ENCODE data around the gene ZNF783.
"Not testable (repeated sequence)": the region's sequence is repeated elsewhere in the genome, so short reads cannot be mapped to it uniquely, and the experiment has no call there.

ZNF783 gene

GRCh38 chr7:149307775-149308501 is 45.9 kb downstream of the ZNF783 start:
- H3K27ac ChIP-seq: no peak overlapping the region

GRCh38 chr7:149310113-149310836 is 48.3 kb downstream of the ZNF783 start:
- H4K20me1 ChIP-seq: no peaks in the 10 kb centered on the region
- TF ChIP-seq Cebpa-rat (IDR thresholded peaks at IDR 0.05): no peak
- no peaks in the 10 kb centered on the region; the same call in 1 of the 2 replicates for H3K9me3 ChIP-seq

More at GRCh38 chr7:149307775-149308501, 45.9 kb downstream of the ZNF783 start:
- no peak overlapping the region for H3K4me2 ChIP-seq
- H3K9me3 ChIP-seq: no peaks in the 10 kb centered on the region; the same call in 1 of the 2 replicates
- no peak overlapping the region for H3K4me3 ChIP-seq
- no peaks in the 10 kb centered on the region for H3K4me1 ChIP-seq
- TF ChIP-seq Cebpa-rat (IDR thresholded peaks at IDR 0.05): no peak
- H3K9ac ChIP-seq: no peak overlapping the region
- H3K36me3 ChIP-seq: no peaks in the 10 kb centered on the region
- no peaks in the 10 kb centered on the region for H4K20me1 ChIP-seq
- no peaks in the 10 kb centered on the region for H3K27me3 ChIP-seq

GRCh38 chr7:149310990-149311573 is 49.1 kb downstream of the ZNF783 start:
- H3K4me2 ChIP-seq: no peak overlapping the region
- H4K20me1 ChIP-seq: no peaks in the 10 kb centered on the region
- TF ChIP-seq Cebpa-rat (IDR thresholded peaks at IDR 0.05): no peak
- H3K4me3 ChIP-seq: no peak overlapping the region
- H3K9me3 ChIP-seq: no peaks in the 10 kb centered on the region; the same call in 1 of the 2 replicates
- H3K9ac ChIP-seq: no peak overlapping the region
- H3K27me3 ChIP-seq: no peaks in the 10 kb centered on the region
- H3K27ac ChIP-seq: no peak overlapping the region
- no peaks in the 10 kb centered on the region for H3K4me1 ChIP-seq
- H3K36me3 ChIP-seq: no peaks in the 10 kb centered on the region

More at GRCh38 chr7:149310113-149310836, 48.3 kb downstream of the ZNF783 start:
- H3K27ac ChIP-seq: no peak overlapping the region
- H3K4me3 ChIP-seq: no peak overlapping the region
- no peak overlapping the region for H3K9ac ChIP-seq
- no peaks in the 10 kb centered on the region for H3K4me1 ChIP-seq
- no peaks in the 10 kb centered on the region for H3K36me3 ChIP-seq
- H3K4me2 ChIP-seq: no peak overlapping the region
- H3K27me3 ChIP-seq: no peaks in the 10 kb centered on the region

- H3K27me3 ChIP-seq: no peaks in the 10 kb centered on the region
- H3K4me1 ChIP-seq: no peaks in the 10 kb centered on the region
- no peaks in the 10 kb centered on the region for H3K36me3 ChIP-seq
Observed at GRCh38 chr7:149313981-149314380, 52.0 kb downstream of the ZNF783 start.

GRCh38 chr7:149316606-149317005 is 54.6 kb downstream of the ZNF783 start:
- H3K27me3 ChIP-seq: no peaks in the 10 kb centered on the region
- no peaks in the 10 kb centered on the region for H3K9me3 ChIP-seq
- TF ChIP-seq Cebpa-rat (IDR thresholded peaks at IDR 0.05): no peak
- H3K4me2 ChIP-seq: no peak overlapping the region
- no peak overlapping the region for H3K27ac ChIP-seq
- H3K4me1 ChIP-seq: no peaks in the 10 kb centered on the region
- H4K20me1 ChIP-seq: no peaks in the 10 kb centered on the region
- no peak overlapping the region for H3K9ac ChIP-seq
- H3K36me3 ChIP-seq: no peaks in the 10 kb centered on the region
- H3K4me3 ChIP-seq: no peak overlapping the region

More at GRCh38 chr7:149313981-149314380, 52.0 kb downstream of the ZNF783 start:
- no peak overlapping the region for H3K9ac ChIP-seq
- no peak overlapping the region for H3K4me2 ChIP-seq
- no peak for TF ChIP-seq Cebpa-rat (IDR thresholded peaks at IDR 0.05)
- H3K9me3 ChIP-seq: no peaks in the 10 kb centered on the region; the same call in 1 of the 2 replicates
- no peak overlapping the region for H3K4me3 ChIP-seq
- no peaks in the 10 kb centered on the region for H4K20me1 ChIP-seq
- H3K27ac ChIP-seq: no peak overlapping the region

GRCh38 chr7:149317496-149317895 is 55.5 kb downstream of the ZNF783 start:
- no peak overlapping the region for H3K4me2 ChIP-seq
- TF ChIP-seq Cebpa-rat (IDR thresholded peaks at IDR 0.05): no peak
- H3K27me3 ChIP-seq: no peaks in the 10 kb centered on the region
- H3K36me3 ChIP-seq: no peaks in the 10 kb centered on the region
- H3K9me3 ChIP-seq: no peaks in the 10 kb centered on the region
- H3K4me3 ChIP-seq: no peak overlapping the region
- no peak overlapping the region for H3K9ac ChIP-seq
- no peaks in the 10 kb centered on the region for H3K4me1 ChIP-seq
- no peaks in the 10 kb centered on the region for H4K20me1 ChIP-seq
- H3K27ac ChIP-seq: no peak overlapping the region

- TF ChIP-seq Cebpa-rat (IDR thresholded peaks at IDR 0.05): no peak
- Histone ChIP-seq H4K20me1 (no peaks in the 10 kb centered on the region), H3K9me3 (no peaks in the 10 kb centered on the region), H3K4me1 (no peaks in the 10 kb centered on the region), H3K27me3 (no peaks in the 10 kb centered on the region), H3K4me3 (no peak overlapping the region), H3K4me2 (no peak overlapping the region), H3K36me3 (no peaks in the 10 kb centered on the region), H3K27ac (no peak overlapping the region), H3K9ac (no peak overlapping the region)
Observed at GRCh38 chr7:149317986-149318672, 56.1 kb downstream of the ZNF783 start.

- H3K4me2 ChIP-seq: no peak overlapping the region
- H3K27me3 ChIP-seq: no peaks in the 10 kb centered on the region
- no peak for TF ChIP-seq Cebpa-rat (IDR thresholded peaks at IDR 0.05)
- no peak overlapping the region for H3K27ac ChIP-seq
- H3K9me3 ChIP-seq: no peaks in the 10 kb centered on the region
- H4K20me1 ChIP-seq: no peaks in the 10 kb centered on the region
- no peaks in the 10 kb centered on the region for H3K4me1 ChIP-seq
- no peak overlapping the region for H3K9ac ChIP-seq
- no peaks in the 10 kb centered on the region for H3K36me3 ChIP-seq
- H3K4me3 ChIP-seq: no peak overlapping the region
Observed at GRCh38 chr7:149319376-149319775, 57.4 kb downstream of the ZNF783 start.

GRCh38 chr7:149320313-149321124 is 58.5 kb downstream of the ZNF783 start:
- H3K36me3 ChIP-seq: no peaks in the 10 kb centered on the region
- H3K4me1 ChIP-seq: no peaks in the 10 kb centered on the region
- H3K9me3 ChIP-seq: peaks cover 5% of the 10 kb centered on the region; the same call in 1 of the 2 replicates
- H3K4me2 ChIP-seq: no peak overlapping the region
- no peak for TF ChIP-seq Cebpa-rat (IDR thresholded peaks at IDR 0.05)
- no peak overlapping the region for H3K27ac ChIP-seq
- no peaks in the 10 kb centered on the region for H3K27me3 ChIP-seq
- no peak overlapping the region for H3K4me3 ChIP-seq
- H4K20me1 ChIP-seq: no peaks in the 10 kb centered on the region
- H3K9ac ChIP-seq: no peak overlapping the region

- not testable (repeated sequence) for H3K4me3 ChIP-seq, H3K4me2 ChIP-seq, H3K27ac ChIP-seq, H3K4me1 ChIP-seq, H3K36me3 ChIP-seq, H3K9ac ChIP-seq, H4K20me1 ChIP-seq, H3K27me3 ChIP-seq
- H3K9me3 ChIP-seq: peaks cover 13% of the 10 kb centered on the region; the same call in 1 of the 2 replicates
Observed at GRCh38 chr7:149321125-149321905, 59.3 kb downstream of the ZNF783 start.
